Fibroblast of mammary gland (primary cell): ENCODE data around the gene EPB41L4B.

Source experiments
- DNase-seq: peaks from one replicate; pipeline ENCODE4 v3.0.0-alpha.2; 2010; ENCODE audit warnings: low read depth
- H3K4me3 ChIP-seq: 2 replicates; pipeline ENCODE4 v1.5.1; 2011; ENCODE audit warnings: low read depth, mild to moderate bottlenecking, low read length, moderate library complexity; ENCODE audit not compliant: control insufficient read depth
- CTCF ChIP-seq: conservative IDR thresholded peaks from 2 replicates; pipeline ENCODE4 v1.5.1; 2011; ENCODE audit warnings: low read depth, low read length, inconsistent platforms; ENCODE audit not compliant: control insufficient read depth, insufficient read depth

The EPB41L4B gene

DNA sequence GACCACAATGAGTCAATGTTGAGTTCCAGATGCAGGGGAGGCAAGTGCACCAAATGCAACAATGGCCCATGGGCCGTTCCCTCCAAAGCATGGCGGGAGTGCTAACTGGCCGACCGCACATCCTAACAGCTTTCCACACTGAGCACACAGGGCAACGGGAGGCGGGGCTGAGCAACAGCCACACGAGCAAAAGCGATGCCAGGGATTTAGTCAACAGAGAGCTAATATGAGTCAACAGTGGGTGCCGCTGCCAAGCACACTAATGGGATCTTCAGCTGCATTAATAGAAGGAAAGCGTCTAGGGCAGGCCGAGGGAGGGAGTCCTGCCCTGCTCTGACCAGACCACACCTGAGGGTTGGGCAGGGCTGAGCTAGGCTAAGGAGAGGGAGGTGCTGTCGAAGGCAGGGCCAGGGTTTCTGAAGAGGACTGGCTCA lies 4.6 kb downstream of the EPB41L4B start:
- no peak for TF ChIP-seq CTCF
- no peak overlapping the region for H3K4me3 ChIP-seq
- peak; percentile 75 for DNase-seq

DNA sequence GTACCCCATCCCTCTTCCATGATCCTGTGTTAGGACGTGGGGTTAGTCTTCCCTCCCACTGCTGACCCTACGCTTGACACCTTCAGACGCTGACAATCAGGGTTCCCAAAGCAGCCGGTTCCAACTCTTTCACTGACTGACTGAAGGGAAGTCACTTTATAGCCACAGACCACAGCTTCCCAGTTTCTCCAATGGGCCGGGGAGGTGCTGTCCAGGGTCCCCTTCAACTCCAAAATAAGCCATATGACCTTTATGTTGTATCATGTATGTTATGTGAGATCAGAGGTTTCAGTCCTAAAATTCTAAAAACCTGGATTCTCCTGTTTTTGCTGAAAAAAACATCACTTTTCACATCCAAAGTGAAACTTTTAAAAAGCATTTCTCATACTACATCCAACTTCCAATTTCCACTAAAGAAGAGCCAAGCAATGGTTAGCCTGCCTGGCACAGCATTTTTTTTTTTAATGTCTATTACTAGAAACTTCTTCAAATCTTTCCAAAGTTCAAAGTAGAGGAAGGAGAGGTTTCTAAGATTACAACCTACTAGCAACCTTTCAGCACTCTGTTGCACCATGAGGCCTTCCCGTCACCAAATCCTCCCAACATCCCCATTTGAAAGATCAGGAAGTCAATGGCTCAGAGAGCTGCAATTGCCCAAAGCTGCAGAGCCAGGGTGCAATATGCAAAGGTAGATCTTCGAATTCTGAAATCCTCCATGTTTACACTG lies 5.2 kb downstream of the EPB41L4B start:
- no peak overlapping the region for H3K4me3 ChIP-seq
- no peak for DNase-seq
- no peak for TF ChIP-seq CTCF

- H3K4me3 ChIP-seq: no peak overlapping the region
- DNase-seq: no peak
- TF ChIP-seq CTCF: no peak
Observed at GRCh38 chr9:109314011-109314531, 6.8 kb downstream of the EPB41L4B start.

- H3K4me3 ChIP-seq: no peak overlapping the region
- DNase-seq: no peak
- no peak for TF ChIP-seq CTCF
Observed at GRCh38 chr9:109313351-109313750, 7.5 kb downstream of the EPB41L4B start.

- no peak for DNase-seq
- no peak for TF ChIP-seq CTCF
- no peak overlapping the region for H3K4me3 ChIP-seq
Observed at GRCh38 chr9:109312783-109313182, 8.1 kb downstream of the EPB41L4B start.

- DNase-seq: no peak
- no peak for TF ChIP-seq CTCF
- no peak overlapping the region for H3K4me3 ChIP-seq
Observed at GRCh38 chr9:109311731-109312130, 9.1 kb downstream of the EPB41L4B start.
